ENCODE results near the gene SLC35B2.
"Not testable (repeated sequence)": the region's sequence is repeated elsewhere in the genome, so short reads cannot be mapped to it uniquely, and the experiment has no call there.

The SLC35B2 gene

GRCh38 chr6:44234101-44235025 is 23.0 kb downstream of the SLC35B2 start:
- no peak overlapping the region for H3K4me3 ChIP-seq (ENCODE audit: insufficient read depth, low read depth, low read length, poor library complexity, severe bottlenecking)
- no peak for DNase-seq
- no peaks in the 10 kb centered on the region for H3K36me3 ChIP-seq (ENCODE audit: control insufficient read depth, insufficient read depth, low read length)
- no peaks in the 10 kb centered on the region for H3K9me3 ChIP-seq (ENCODE audit: control insufficient read depth, low read length)
- H3K27ac ChIP-seq (ENCODE audit: insufficient read depth, low read length, poor library complexity, severe bottlenecking) = no peak overlapping the region
- no peaks in the 10 kb centered on the region for H3K27me3 ChIP-seq (replicated peaks; ENCODE audit: control insufficient read depth, insufficient read depth, low read length, poor library complexity, severe bottlenecking)
- peaks cover 5% of the 10 kb centered on the region for H3K4me1 ChIP-seq (ENCODE audit: control insufficient read depth, insufficient read depth, low read length, poor library complexity, severe bottlenecking)

GRCh38 chr6:44233567-44234100 is 23.7 kb downstream of the SLC35B2 start:
- Histone ChIP-seq H3K4me1 (ENCODE audit: control insufficient read depth, insufficient read depth, low read length, poor library complexity, severe bottlenecking) (peaks cover 5% of the 10 kb centered on the region), H3K9me3 (ENCODE audit: control insufficient read depth, low read length) (no peaks in the 10 kb centered on the region), H3K27me3 (replicated peaks; ENCODE audit: control insufficient read depth, insufficient read depth, low read length, poor library complexity, severe bottlenecking) (no peaks in the 10 kb centered on the region), H3K36me3 (ENCODE audit: control insufficient read depth, insufficient read depth, low read length) (no peaks in the 10 kb centered on the region), H3K4me3 (ENCODE audit: insufficient read depth, low read depth, low read length, poor library complexity, severe bottlenecking) (no peak overlapping the region), H3K27ac (ENCODE audit: insufficient read depth, low read length, poor library complexity, severe bottlenecking) (no peak overlapping the region)
- DNase-seq = no peak

- Histone ChIP-seq H3K4me3 (ENCODE audit: insufficient read depth, low read depth, low read length, poor library complexity, severe bottlenecking) (no peak overlapping the region), H3K27me3 (replicated peaks; ENCODE audit: control insufficient read depth, insufficient read depth, low read length, poor library complexity, severe bottlenecking) (no peaks in the 10 kb centered on the region), H3K4me1 (ENCODE audit: control insufficient read depth, insufficient read depth, low read length, poor library complexity, severe bottlenecking) (peaks cover 5% of the 10 kb centered on the region), H3K27ac (ENCODE audit: insufficient read depth, low read length, poor library complexity, severe bottlenecking) (no peak overlapping the region), H3K36me3 (ENCODE audit: control insufficient read depth, insufficient read depth, low read length) (no peaks in the 10 kb centered on the region), H3K9me3 (ENCODE audit: control insufficient read depth, low read length) (no peaks in the 10 kb centered on the region)
- no peak for DNase-seq
These were observed 24.4 kb downstream of the SLC35B2 start for GRCh38 chr6:44232676-44233566.

GRCh38 chr6:44231426-44231825 is 25.9 kb downstream of the SLC35B2 start:
- not testable (repeated sequence) for DNase-seq; H3K36me3 ChIP-seq (ENCODE audit: control insufficient read depth, insufficient read depth, low read length); H3K27me3 ChIP-seq (replicated peaks; ENCODE audit: control insufficient read depth, insufficient read depth, low read length, poor library complexity, severe bottlenecking); H3K4me3 ChIP-seq (ENCODE audit: insufficient read depth, low read depth, low read length, poor library complexity, severe bottlenecking); H3K4me1 ChIP-seq (ENCODE audit: control insufficient read depth, insufficient read depth, low read length, poor library complexity, severe bottlenecking); H3K9me3 ChIP-seq (ENCODE audit: control insufficient read depth, low read length); H3K27ac ChIP-seq (ENCODE audit: insufficient read depth, low read length, poor library complexity, severe bottlenecking)

GRCh38 chr6:44230034-44230675 is 27.2 kb downstream of the SLC35B2 start:
- Histone ChIP-seq H3K4me1 (ENCODE audit: control insufficient read depth, insufficient read depth, low read length, poor library complexity, severe bottlenecking) (no peaks in the 10 kb centered on the region), H3K27ac (ENCODE audit: insufficient read depth, low read length, poor library complexity, severe bottlenecking) (no peak overlapping the region), H3K27me3 (replicated peaks; ENCODE audit: control insufficient read depth, insufficient read depth, low read length, poor library complexity, severe bottlenecking) (no peaks in the 10 kb centered on the region), H3K36me3 (ENCODE audit: control insufficient read depth, insufficient read depth, low read length) (no peaks in the 10 kb centered on the region), H3K9me3 (ENCODE audit: control insufficient read depth, low read length) (no peaks in the 10 kb centered on the region), H3K4me3 (ENCODE audit: insufficient read depth, low read depth, low read length, poor library complexity, severe bottlenecking) (no peak overlapping the region)
- DNase-seq = no peak

- Histone ChIP-seq H3K27ac (ENCODE audit: insufficient read depth, low read length, poor library complexity, severe bottlenecking) (no peak overlapping the region), H3K27me3 (replicated peaks; ENCODE audit: control insufficient read depth, insufficient read depth, low read length, poor library complexity, severe bottlenecking) (no peaks in the 10 kb centered on the region), H3K4me3 (ENCODE audit: insufficient read depth, low read depth, low read length, poor library complexity, severe bottlenecking) (no peak overlapping the region), H3K4me1 (ENCODE audit: control insufficient read depth, insufficient read depth, low read length, poor library complexity, severe bottlenecking) (peaks cover under 1% of the 10 kb centered on the region), H3K36me3 (ENCODE audit: control insufficient read depth, insufficient read depth, low read length) (no peaks in the 10 kb centered on the region), H3K9me3 (ENCODE audit: control insufficient read depth, low read length) (no peaks in the 10 kb centered on the region)
- DNase-seq = no peak
These were observed 27.8 kb downstream of the SLC35B2 start for GRCh38 chr6:44229376-44230033.

- DNase-seq = no peak
These were observed 28.5 kb downstream of the SLC35B2 start for GRCh38 chr6:44228836-44229235.

GRCh38 chr6:44228433-44228832 is 28.9 kb downstream of the SLC35B2 start:
- Histone ChIP-seq H3K36me3 (ENCODE audit: control insufficient read depth, insufficient read depth, low read length) (no peaks in the 10 kb centered on the region), H3K4me1 (ENCODE audit: control insufficient read depth, insufficient read depth, low read length, poor library complexity, severe bottlenecking) (peaks cover 5% of the 10 kb centered on the region), H3K27me3 (replicated peaks; ENCODE audit: control insufficient read depth, insufficient read depth, low read length, poor library complexity, severe bottlenecking) (no peaks in the 10 kb centered on the region), H3K9me3 (ENCODE audit: control insufficient read depth, low read length) (no peaks in the 10 kb centered on the region), H3K4me3 (ENCODE audit: insufficient read depth, low read depth, low read length, poor library complexity, severe bottlenecking) (no peak overlapping the region), H3K27ac (ENCODE audit: insufficient read depth, low read length, poor library complexity, severe bottlenecking) (no peak overlapping the region)
- no peak for DNase-seq

More at GRCh38 chr6:44228836-44229235, 28.5 kb downstream of the SLC35B2 start:
- H3K27ac ChIP-seq (ENCODE audit: insufficient read depth, low read length, poor library complexity, severe bottlenecking) = no peak overlapping the region
- H3K4me3 ChIP-seq (ENCODE audit: insufficient read depth, low read depth, low read length, poor library complexity, severe bottlenecking) = no peak overlapping the region
- H3K27me3 ChIP-seq (replicated peaks; ENCODE audit: control insufficient read depth, insufficient read depth, low read length, poor library complexity, severe bottlenecking) = no peaks in the 10 kb centered on the region
- H3K4me1 ChIP-seq (ENCODE audit: control insufficient read depth, insufficient read depth, low read length, poor library complexity, severe bottlenecking) = peaks cover 5% of the 10 kb centered on the region
- H3K36me3 ChIP-seq (ENCODE audit: control insufficient read depth, insufficient read depth, low read length) = no peaks in the 10 kb centered on the region
- no peaks in the 10 kb centered on the region for H3K9me3 ChIP-seq (ENCODE audit: control insufficient read depth, low read length)

GRCh38 chr6:44228031-44228430 is 29.3 kb downstream of the SLC35B2 start:
- Histone ChIP-seq H3K9me3 (ENCODE audit: control insufficient read depth, low read length) (no peaks in the 10 kb centered on the region), H3K27me3 (replicated peaks; ENCODE audit: control insufficient read depth, insufficient read depth, low read length, poor library complexity, severe bottlenecking) (no peaks in the 10 kb centered on the region), H3K36me3 (ENCODE audit: control insufficient read depth, insufficient read depth, low read length) (no peaks in the 10 kb centered on the region), H3K4me1 (ENCODE audit: control insufficient read depth, insufficient read depth, low read length, poor library complexity, severe bottlenecking) (peaks cover 7% of the 10 kb centered on the region), H3K27ac (ENCODE audit: insufficient read depth, low read length, poor library complexity, severe bottlenecking) (no peak overlapping the region), H3K4me3 (ENCODE audit: insufficient read depth, low read depth, low read length, poor library complexity, severe bottlenecking) (no peak overlapping the region)
- DNase-seq = no peak

All from effector memory CD4-positive, alpha-beta T cell (primary cell).